Neural cell (in vitro differentiated cells): Measurements from ENCODE around the gene ITGB2. TPM values are rescaled to one million over a fixed set of nuclear protein-coding genes. Genes with fewer than 3 reads are reported as not detected.

ENCODE experiments used
- H2AFZ ChIP-seq: fragments of 200-600, 300-800 bp; sonication (generic), shearing (Covaris generic); 2 replicates; pipeline ENCODE4 v1.6.0; 2014; ENCODE audit warnings: low read depth, mild to moderate bottlenecking, antibody characterized with exemption, low read length, moderate library complexity
- H3F3A ChIP-seq: fragments of 200-600 bp; shearing (Covaris generic); 2 replicates; pipeline ENCODE4 v1.6.1; 2016; ENCODE audit warnings: mild to moderate bottlenecking, moderate library complexity, mixed read lengths, antibody characterized with exemption, low read length; ENCODE audit not compliant: insufficient read depth, poor library complexity, severe bottlenecking
- H3K27ac ChIP-seq: fragments of 200-600, 300-800 bp; sonication (generic), shearing (Covaris generic); 2 replicates; pipeline ENCODE4 v1.5.1; 2014; ENCODE audit warnings: mild to moderate bottlenecking, low read length, moderate library complexity
- H3K27me3 ChIP-seq: fragments of 300-800, 200-600 bp; sonication (generic), shearing (Covaris generic); 2 replicates; pipeline ENCODE4 v1.6.0; 2014; ENCODE audit warnings: mild to moderate bottlenecking, low read depth, low read length, moderate library complexity; ENCODE audit not compliant: insufficient read depth
- H3K36me3 ChIP-seq: fragments of 300-800, 200-600 bp; sonication (generic), shearing (Covaris generic); 2 replicates; pipeline ENCODE4 v1.5.1; 2014; ENCODE audit warnings: mild to moderate bottlenecking, antibody characterized with exemption, low read length, moderate library complexity; ENCODE audit not compliant: insufficient read depth
- H3K4me2 ChIP-seq: fragments of 300-800, 200-600 bp; sonication (generic), shearing (Covaris generic); 2 replicates; pipeline ENCODE4 v1.6.0; 2014; ENCODE audit warnings: mild to moderate bottlenecking, low read length
- H3K4me3 ChIP-seq: fragments of 300-800, 200-600 bp; sonication (generic), shearing (Covaris generic); 2 replicates; pipeline ENCODE4 v1.5.1; 2014; ENCODE audit warnings: mild to moderate bottlenecking, low read length, moderate library complexity
- H3K79me2 ChIP-seq: fragments of 200-600 bp; shearing (Covaris generic); replicated peaks from 2 replicates; pipeline ENCODE4 v1.6.0; 2014; ENCODE audit warnings: mild to moderate bottlenecking, low read length, moderate library complexity; ENCODE audit not compliant: insufficient read depth
- H3K9ac ChIP-seq: fragments of 300-800, 200-600 bp; sonication (generic), shearing (Covaris generic); 2 replicates; pipeline ENCODE4 v1.6.1; 2016; ENCODE audit warnings: mild to moderate bottlenecking, low read length, mixed read lengths
- H3K9me2 ChIP-seq: fragments of 200-600 bp; shearing (Covaris generic); 2 replicates; pipeline ENCODE4 v1.6.1; 2016; ENCODE audit warnings: mild to moderate bottlenecking, low read length, mixed read lengths; ENCODE audit not compliant: insufficient read depth
- H3K9me3 ChIP-seq: fragments of 200-600, 300-800 bp; sonication (generic), shearing (Covaris generic); 2 replicates; pipeline ENCODE4 v1.6.1; 2016; ENCODE audit warnings: mild to moderate bottlenecking, mixed run types, low read length, moderate library complexity, mixed read lengths
- H4K20me1 ChIP-seq: fragments of 200-600 bp; shearing (Covaris generic); 2 replicates; pipeline ENCODE4 v1.6.1; 2016; ENCODE audit warnings: mild to moderate bottlenecking, mixed run types; ENCODE audit not compliant: insufficient read depth
- EP300 ChIP-seq: fragments of 450-650 bp; conservative IDR thresholded peaks from 2 replicates; pipeline ENCODE4 v1.6.1; 2014; ENCODE audit warnings: antibody characterized with exemption, mild to moderate bottlenecking, moderate library complexity; ENCODE audit not compliant: poor library complexity, severe bottlenecking
- EZH2 ChIP-seq: fragments of 200-600, 300-800 bp; shearing (Covaris generic), sonication (generic); IDR thresholded peaks from 2 replicates; pipeline ENCODE4 v1.6.1; 2014; ENCODE audit warnings: antibody characterized with exemption, low read length, borderline replicate concordance, mild to moderate bottlenecking; ENCODE audit not compliant: insufficient read depth, poor library complexity, severe bottlenecking
- MXI1 ChIP-seq: fragments of 450-650 bp; conservative IDR thresholded peaks from 2 replicates; pipeline ENCODE4 v1.6.1; 2014; ENCODE audit warnings: antibody characterized with exemption, mild to moderate bottlenecking; ENCODE audit not compliant: poor library complexity, severe bottlenecking
- POLR2AphosphoS5 ChIP-seq: IDR thresholded peaks from 2 replicates; pipeline ENCODE4 v1.6.1; 2012
- RAD21 ChIP-seq: fragments of 450-650 bp; conservative IDR thresholded peaks from 2 replicates; pipeline ENCODE4 v1.6.1; 2014; ENCODE audit warnings: antibody characterized with exemption, mild to moderate bottlenecking, moderate library complexity
- SMC3 ChIP-seq: fragments of 450-650 bp; conservative IDR thresholded peaks from 2 replicates; pipeline ENCODE4 v1.6.1; 2014; ENCODE audit warnings: antibody characterized with exemption, mild to moderate bottlenecking, moderate library complexity; ENCODE audit not compliant: poor library complexity
- TAF1 ChIP-seq: IDR thresholded peaks from 2 replicates; pipeline ENCODE4 v1.6.1; 2012; ENCODE audit warnings: low read depth
- polyA plus RNA-seq: library from polyadenylated mRNA; depleted of rRNA; stranded (reverse); fragments of >200 nt; gene quantifications from 2 replicates; pipeline ENCODE4 v1.2.3, GENCODE V29; 2014
- TF ChIP-seq, protein P1 (sequence below): fragments of 450-650 bp; IDR thresholded peaks from 2 replicates; pipeline ENCODE4 v1.5.1; 2014; ENCODE audit warnings: antibody characterized with exemption, mild to moderate bottlenecking, moderate library complexity; ENCODE audit not compliant: poor library complexity, severe bottlenecking
- TF ChIP-seq, protein P2 (sequence below): IDR thresholded peaks from 2 replicates; pipeline ENCODE4 v1.6.1; 2012; ENCODE audit warnings: borderline replicate concordance

Gene ITGB2
- polyA plus RNA-seq, 1 donor from 2014 or later, result not detected

- H3K4me3 ChIP-seq, result no peak overlapping the region
- no peak for TF ChIP-seq SMC3
- no peak for TF ChIP-seq RAD21
- no peak for TF ChIP-seq MXI1
- TF ChIP-seq, protein P1, sequence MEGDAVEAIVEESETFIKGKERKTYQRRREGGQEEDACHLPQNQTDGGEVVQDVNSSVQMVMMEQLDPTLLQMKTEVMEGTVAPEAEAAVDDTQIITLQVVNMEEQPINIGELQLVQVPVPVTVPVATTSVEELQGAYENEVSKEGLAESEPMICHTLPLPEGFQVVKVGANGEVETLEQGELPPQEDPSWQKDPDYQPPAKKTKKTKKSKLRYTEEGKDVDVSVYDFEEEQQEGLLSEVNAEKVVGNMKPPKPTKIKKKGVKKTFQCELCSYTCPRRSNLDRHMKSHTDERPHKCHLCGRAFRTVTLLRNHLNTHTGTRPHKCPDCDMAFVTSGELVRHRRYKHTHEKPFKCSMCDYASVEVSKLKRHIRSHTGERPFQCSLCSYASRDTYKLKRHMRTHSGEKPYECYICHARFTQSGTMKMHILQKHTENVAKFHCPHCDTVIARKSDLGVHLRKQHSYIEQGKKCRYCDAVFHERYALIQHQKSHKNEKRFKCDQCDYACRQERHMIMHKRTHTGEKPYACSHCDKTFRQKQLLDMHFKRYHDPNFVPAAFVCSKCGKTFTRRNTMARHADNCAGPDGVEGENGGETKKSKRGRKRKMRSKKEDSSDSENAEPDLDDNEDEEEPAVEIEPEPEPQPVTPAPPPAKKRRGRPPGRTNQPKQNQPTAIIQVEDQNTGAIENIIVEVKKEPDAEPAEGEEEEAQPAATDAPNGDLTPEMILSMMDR, result no peak
- no peak for TF ChIP-seq EP300
- H4K20me1 ChIP-seq, result no peaks in the 10 kb centered on the region
- H2AFZ ChIP-seq, result no peak overlapping the region
- no peaks in the 10 kb centered on the region for H3K36me3 ChIP-seq
- H3F3A ChIP-seq, result no peaks in the 10 kb centered on the region
- H3K27ac ChIP-seq, result no peak overlapping the region
- no peaks in the 10 kb centered on the region for H3K9me2 ChIP-seq
- no peaks in the 10 kb centered on the region for H3K79me2 ChIP-seq
- H3K9me3 ChIP-seq, result no peaks in the 10 kb centered on the region
- no peak overlapping the region for H3K9ac ChIP-seq
- no peak overlapping the region for H3K4me2 ChIP-seq
- no peaks in the 10 kb centered on the region for H3K27me3 ChIP-seq
These were observed 22.6 kb downstream of the ITGB2 start for GRCh38 chr21:44898011-44898488.

DNA sequence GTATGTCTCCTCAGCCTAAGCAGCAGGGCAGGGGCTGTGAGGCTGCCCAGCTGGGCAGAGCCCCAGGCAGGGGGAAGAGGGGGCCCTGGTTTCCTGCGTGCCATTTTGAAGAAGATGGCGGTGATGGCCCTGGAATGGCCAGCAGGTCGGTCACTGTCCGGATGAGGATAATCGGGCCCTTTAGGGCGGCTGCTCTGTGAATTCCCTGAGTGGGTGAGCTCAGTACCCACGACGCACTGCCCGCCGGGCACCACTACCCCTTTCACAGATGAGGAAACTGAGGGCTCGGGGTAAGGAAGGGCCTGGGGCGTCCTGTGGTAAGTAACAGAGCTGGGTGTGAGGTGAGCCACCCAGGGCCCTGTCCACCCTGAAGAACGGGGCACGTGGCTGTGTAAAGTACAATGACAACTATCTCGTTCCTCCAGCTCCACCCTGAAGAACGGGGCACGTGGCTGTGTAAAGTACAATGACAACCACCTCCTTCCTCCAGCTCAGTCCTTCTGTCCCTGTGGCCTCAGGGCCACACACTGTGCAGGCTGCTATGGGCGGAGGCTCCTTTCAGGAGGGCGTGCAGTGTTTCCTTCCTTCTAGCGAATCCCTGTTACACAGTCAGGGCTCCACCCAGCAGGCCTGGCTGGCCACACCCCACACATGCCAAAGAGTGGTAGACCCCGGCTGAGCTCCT is 23.2 kb downstream of the ITGB2 start:
- Histone ChIP-seq H3K36me3 (no peaks in the 10 kb centered on the region), H3K79me2 (no peaks in the 10 kb centered on the region), H2AFZ (no peak overlapping the region), H3K27me3 (no peaks in the 10 kb centered on the region), H3K4me3 (no peak overlapping the region), H4K20me1 (no peaks in the 10 kb centered on the region), H3K9ac (no peak overlapping the region), H3K9me2 (no peaks in the 10 kb centered on the region), H3F3A (no peaks in the 10 kb centered on the region), H3K4me2 (no peak overlapping the region), H3K9me3 (no peaks in the 10 kb centered on the region), H3K27ac (no peak overlapping the region)
- TF ChIP-seq RAD21, result no peak
- no peak for TF ChIP-seq SMC3
- TF ChIP-seq, protein P2, sequence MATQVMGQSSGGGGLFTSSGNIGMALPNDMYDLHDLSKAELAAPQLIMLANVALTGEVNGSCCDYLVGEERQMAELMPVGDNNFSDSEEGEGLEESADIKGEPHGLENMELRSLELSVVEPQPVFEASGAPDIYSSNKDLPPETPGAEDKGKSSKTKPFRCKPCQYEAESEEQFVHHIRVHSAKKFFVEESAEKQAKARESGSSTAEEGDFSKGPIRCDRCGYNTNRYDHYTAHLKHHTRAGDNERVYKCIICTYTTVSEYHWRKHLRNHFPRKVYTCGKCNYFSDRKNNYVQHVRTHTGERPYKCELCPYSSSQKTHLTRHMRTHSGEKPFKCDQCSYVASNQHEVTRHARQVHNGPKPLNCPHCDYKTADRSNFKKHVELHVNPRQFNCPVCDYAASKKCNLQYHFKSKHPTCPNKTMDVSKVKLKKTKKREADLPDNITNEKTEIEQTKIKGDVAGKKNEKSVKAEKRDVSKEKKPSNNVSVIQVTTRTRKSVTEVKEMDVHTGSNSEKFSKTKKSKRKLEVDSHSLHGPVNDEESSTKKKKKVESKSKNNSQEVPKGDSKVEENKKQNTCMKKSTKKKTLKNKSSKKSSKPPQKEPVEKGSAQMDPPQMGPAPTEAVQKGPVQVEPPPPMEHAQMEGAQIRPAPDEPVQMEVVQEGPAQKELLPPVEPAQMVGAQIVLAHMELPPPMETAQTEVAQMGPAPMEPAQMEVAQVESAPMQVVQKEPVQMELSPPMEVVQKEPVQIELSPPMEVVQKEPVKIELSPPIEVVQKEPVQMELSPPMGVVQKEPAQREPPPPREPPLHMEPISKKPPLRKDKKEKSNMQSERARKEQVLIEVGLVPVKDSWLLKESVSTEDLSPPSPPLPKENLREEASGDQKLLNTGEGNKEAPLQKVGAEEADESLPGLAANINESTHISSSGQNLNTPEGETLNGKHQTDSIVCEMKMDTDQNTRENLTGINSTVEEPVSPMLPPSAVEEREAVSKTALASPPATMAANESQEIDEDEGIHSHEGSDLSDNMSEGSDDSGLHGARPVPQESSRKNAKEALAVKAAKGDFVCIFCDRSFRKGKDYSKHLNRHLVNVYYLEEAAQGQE, result no peak
- no peak for TF ChIP-seq TAF1
- TF ChIP-seq, protein P1, result no peak
- no peak for TF ChIP-seq POLR2AphosphoS5
- TF ChIP-seq EZH2, result no peak
- no peak for TF ChIP-seq EP300
- TF ChIP-seq MXI1, result no peak
